Measurements from ENCODE around the gene PDE8A.
"Not testable (repeated sequence)": the region's sequence is repeated elsewhere in the genome, so short reads cannot be mapped to it uniquely, and the experiment has no call there.

Gene PDE8A

DNA sequence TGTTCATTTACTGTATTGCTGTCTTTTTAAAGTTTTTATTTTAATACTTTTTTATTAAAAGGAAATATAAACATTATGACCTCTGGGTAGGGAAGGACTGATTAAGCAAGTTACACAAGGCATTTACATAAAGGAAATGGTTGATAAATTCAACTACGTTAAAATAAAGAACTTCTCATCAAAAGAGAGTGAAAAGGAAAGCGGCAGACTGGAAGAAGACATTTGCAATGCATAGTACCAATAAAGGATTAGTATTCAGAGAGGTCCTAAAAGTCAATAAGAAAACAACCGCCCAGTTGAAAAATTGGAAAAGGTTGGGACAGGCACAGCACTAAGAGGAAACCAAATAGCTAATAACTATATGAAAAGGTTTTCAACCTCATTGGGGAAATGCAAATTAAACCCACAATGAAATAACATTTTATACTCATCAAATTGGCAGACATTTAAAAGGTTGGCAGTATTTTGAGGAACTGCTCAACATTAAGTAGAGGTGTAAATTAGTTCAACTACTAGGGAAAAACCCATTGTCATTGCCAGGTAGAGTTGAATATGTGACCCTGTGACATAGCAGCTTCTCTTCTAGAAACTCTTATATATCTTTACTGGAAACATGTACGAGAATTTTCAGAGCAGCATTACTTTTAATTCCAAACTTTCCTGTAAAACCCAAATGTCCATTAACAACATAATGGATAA is 9.5 kb downstream of the PDE8A start:
- DNase-seq (ENCODE audit: low read depth) = no peak

- peak; percentile 86 for DNase-seq (ENCODE audit: low read depth)
These were observed 10.7 kb downstream of the PDE8A start for GRCh38 chr15:84992157-84992944.

DNA sequence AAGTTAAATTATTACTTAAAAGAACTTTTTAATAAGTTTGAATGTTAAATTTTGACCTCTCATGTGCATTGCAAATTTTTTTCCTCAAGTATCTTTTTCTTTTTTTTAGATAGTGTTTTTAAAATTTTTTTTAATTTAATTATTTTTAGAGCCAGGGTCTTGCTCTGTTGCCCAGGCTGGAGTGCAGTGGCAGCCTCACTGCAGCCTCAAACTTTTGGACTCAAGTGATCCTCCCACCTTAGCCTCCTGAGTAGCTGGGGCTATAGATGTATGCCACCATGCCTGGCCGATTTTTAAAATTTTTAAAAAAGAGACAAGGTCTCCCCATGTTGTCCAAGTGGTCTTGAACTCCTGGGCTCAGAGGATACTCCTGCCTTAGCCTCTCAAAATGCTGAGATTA is 14.4 kb downstream of the PDE8A start:
- no peak for DNase-seq (ENCODE audit: low read depth)

- DNase-seq (ENCODE audit: low read depth) = not testable (repeated sequence)
These were observed 15.1 kb downstream of the PDE8A start for GRCh38 chr15:84996714-84997113.

DNA sequence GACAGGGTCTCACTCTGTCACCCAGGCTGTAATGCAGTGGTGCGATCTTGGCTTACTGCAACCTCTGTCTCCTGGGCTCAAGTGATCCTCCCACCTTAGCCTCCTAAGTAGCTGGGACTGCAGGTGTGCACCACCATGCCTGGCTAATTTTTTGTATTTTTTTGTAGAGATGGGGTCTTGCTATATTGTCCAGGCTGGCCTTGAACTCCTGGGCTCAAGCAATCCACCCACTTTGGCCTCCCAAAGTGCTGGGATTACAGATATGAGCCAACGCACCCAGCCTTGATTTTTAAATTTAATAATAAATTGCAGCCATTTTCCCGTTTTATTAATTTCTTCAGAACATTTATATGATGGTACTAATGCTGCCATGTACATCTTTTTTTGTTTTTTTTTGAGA is 15.6 kb downstream of the PDE8A start:
- DNase-seq (ENCODE audit: low read depth) = not testable (repeated sequence)

DNA sequence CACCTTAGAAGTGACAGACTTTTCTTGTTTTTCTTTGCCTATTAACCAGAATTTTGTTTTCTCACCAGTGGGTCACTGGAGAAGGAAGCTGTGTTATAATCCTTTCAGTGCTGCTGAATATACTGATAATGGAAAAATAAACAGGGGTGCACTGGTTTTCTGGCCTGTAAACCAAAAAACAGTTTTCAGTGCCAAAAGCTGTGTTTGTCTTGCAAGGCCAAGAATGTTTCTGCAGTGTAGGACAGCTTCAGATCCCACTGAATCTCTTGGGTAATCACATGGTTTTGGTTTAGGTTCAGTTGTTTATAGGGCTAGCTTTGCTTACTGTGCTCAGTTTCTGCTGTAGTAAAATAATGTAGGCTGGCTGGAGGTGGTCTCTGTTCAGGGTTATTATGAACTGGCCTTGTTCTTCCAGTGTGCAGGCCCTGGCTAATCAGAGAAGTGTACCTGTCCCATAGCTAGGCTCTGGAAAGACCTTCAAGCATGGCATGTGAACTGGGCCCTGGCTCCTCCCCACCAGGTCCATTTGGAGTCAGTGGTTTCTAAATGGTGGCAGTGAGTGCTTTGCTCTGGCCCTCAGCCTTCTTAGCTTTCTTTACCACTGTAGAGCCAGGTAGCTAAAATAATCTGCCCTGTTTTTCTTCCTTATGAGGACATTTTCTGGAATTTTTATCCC is 18.7 kb downstream of the PDE8A start:
- DNase-seq (ENCODE audit: low read depth) = no peak

DNA sequence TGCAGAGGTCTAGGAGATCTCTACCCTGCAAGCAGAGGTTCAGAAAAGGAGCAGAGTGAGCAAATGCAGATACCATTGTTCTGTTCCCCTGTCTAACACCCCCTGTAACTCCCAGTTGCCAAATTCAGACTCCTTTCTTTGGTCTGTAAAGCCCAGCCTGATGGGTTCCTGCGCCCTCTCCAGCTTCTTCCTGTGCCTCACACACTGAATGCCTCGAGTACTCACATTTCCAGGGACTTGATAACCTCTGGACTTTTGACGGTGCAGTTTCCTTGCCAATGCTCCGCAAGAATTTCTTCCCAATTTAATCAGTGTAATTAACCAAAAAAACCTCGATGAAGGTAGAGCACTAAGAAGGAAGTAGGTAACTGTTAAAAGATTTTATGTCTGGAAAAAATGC is 19.3 kb downstream of the PDE8A start:
- DNase-seq (ENCODE audit: low read depth) = no peak

- no peak for DNase-seq (ENCODE audit: low read depth)
These were observed 20.9 kb downstream of the PDE8A start for GRCh38 chr15:85002517-85002916.

DNA sequence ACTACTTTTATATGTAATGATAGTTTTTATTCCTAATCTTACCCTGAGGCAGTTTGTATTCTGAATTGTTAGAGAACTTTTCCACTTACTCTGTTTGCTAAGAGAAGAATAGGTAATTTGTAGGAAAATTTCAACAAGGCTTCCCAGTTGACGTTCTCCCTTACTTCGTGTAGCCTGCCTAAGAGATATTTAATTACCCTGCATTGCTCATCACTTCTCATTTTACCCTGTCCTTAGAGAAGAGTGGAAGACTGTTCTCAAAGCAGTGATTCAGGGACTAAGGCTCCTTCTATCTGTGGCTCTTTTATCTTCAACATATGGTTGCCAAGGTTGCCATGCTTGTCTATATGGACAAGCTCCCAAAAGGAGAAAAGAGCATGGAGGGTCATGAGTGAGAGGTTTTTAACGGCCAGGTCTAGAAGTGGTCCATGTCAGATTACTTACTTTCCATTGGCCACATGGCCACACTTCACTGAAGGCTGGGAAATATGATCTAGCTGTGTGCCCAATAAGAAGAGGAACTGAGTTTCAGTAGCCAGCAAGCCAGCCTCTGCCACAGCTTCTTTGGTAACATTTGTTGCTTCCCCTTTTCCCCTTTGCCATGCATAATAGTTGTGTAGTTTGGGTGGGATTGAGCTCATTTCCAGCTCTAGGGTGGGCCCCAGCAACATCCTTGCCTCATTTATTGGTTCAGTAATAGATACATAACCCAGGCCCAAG is 22.1 kb downstream of the PDE8A start:
- no peak for DNase-seq (ENCODE audit: low read depth)

DNA sequence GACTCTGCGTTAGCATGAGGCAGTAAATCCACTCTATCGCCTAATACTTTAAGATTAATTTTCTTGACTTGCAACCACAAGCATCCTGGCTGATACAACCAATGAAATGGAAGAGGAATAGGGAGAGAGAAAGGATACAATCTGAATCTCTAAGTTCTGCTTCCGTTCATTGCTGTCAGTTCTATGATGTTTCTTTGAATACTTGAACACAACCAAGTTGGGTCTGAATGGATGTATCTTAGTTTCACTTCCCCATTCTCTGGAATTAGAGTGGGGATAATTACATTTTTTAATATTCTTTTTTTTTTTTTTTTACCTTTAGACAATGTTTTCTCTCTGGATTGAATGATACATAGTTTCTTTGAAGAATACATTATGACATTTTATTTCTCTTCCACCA is 22.9 kb downstream of the PDE8A start:
- DNase-seq (ENCODE audit: low read depth) = no peak

- no peak for DNase-seq (ENCODE audit: low read depth)
These were observed 23.7 kb downstream of the PDE8A start for GRCh38 chr15:85005319-85005718.

DNA sequence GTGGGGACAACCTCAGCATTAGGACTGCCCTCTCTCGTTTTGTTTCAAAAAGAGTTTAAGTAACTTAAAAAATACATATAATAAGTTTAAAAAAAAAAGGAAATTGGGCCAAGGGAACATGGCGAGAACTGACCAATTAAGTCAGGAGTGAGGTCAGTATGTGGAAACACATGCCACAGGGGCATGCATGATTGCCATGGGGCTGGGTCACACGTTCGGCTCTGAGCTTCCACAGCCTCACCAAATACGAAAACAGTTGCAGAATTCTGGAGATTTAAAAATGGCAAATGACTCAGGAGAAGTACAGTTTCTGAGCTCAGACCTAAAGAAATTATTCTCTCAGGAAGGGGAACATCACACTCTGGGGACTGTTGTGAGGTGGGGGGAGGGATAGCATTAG is 24.1 kb downstream of the PDE8A start:
- DNase-seq (ENCODE audit: low read depth) = no peak

- DNase-seq (ENCODE audit: low read depth) = no peak
These were observed 24.5 kb downstream of the PDE8A start for GRCh38 chr15:85006201-85006600.

DNA sequence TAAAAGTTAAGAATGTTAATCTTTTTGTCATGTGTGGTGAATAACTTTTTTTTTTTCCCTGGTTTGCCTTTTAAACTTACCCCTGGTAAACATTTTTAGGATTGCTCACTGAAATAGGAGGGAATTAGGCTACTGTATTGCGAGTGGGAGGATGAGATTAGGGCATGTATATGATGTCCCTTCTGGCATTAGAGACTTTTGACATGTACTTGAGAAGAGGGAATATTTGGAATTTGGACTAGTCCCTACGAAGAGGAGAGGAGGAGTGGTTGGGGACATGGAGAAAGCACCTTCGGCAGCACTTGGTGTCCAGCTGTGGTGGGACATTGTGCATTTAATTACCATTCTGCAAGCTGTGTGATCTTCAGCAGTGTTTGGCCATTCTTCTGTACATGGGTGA is 25.0 kb downstream of the PDE8A start:
- no peak for DNase-seq (ENCODE audit: low read depth)

- no peak for DNase-seq (ENCODE audit: low read depth)
These were observed 25.5 kb downstream of the PDE8A start for GRCh38 chr15:85007137-85007536.

DNA sequence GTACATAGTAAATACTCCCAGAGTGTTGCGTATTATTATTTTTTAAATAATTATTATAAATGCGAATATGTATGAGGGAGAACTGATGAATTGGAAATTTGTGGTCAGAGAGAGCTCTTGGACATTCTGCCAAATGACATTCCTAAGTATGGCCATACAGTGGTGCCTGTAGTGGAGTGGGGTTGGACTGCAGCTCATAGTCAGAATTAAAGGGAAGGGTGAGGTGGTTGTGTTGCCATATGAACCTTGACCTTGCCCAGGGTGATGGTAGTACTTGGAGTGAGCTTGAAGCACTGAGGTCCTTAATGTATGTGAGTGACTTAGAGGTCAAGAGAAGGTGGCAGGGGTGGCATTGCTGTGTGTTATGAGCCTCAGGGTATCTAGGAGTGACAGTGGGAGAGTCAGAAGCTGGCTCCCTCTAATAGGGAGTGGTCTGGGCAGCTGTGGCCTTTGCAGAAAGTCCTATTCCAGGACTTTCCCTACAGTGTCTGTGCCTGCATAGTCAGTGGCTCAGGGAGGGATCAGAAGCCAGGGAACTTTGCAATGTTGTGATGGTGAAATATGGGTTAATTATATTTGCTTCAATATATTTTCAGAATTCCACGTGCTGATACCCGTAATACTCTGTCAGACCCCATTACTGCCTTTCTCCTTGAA is 26.2 kb downstream of the PDE8A start:
- no peak for DNase-seq (ENCODE audit: low read depth)

- no peak for DNase-seq (ENCODE audit: low read depth)
These were observed 27.0 kb downstream of the PDE8A start for GRCh38 chr15:85008474-85009260.

GRCh38 chr15:85009435-85009834 is 27.8 kb downstream of the PDE8A start:
- no peak for DNase-seq (ENCODE audit: low read depth)

DNA sequence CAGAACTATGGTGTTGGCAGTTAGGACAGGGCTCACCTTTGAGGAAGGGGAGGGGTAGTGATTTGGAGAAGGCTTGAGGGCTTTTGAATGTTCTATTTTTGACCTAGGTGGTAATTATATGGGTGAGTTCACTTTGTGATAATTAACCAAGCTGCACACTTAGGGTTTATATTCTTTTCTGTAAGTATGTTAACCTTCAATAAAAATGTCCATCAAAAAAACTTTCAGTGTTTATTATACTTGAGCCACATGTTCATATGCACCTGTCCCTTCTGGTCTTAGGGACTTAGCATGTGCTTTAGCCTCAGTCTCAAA is 28.4 kb downstream of the PDE8A start:
- DNase-seq (ENCODE audit: low read depth) = no peak

- peak; percentile 38 for DNase-seq (ENCODE audit: low read depth)
These were observed 28.9 kb downstream of the PDE8A start for GRCh38 chr15:85010386-85011159.

Data from stromal cell of bone marrow (primary cell).